ENCODE measurements around the gene SGMS1.

DNA sequence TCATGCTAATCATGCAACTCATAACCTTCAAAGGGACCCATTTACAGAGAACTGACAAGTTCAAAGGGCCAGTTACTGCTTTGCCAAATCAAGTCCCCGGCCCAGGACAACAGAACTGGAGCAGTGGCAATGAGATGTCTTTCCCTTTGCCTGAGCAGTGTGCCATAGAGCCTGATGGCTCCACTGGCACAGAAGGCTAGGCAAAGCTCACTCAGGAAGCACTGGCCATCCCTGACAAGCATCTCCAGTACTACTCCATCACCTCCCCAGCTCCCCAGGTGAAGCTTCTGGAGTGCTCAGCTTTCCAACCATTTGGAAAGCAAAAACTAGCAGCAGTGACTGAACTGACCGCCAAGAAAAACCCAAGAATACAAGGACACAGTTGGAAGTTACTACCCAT lies 108.3 kb downstream of the SGMS1 start:
- TF ChIP-seq, protein P1, sequence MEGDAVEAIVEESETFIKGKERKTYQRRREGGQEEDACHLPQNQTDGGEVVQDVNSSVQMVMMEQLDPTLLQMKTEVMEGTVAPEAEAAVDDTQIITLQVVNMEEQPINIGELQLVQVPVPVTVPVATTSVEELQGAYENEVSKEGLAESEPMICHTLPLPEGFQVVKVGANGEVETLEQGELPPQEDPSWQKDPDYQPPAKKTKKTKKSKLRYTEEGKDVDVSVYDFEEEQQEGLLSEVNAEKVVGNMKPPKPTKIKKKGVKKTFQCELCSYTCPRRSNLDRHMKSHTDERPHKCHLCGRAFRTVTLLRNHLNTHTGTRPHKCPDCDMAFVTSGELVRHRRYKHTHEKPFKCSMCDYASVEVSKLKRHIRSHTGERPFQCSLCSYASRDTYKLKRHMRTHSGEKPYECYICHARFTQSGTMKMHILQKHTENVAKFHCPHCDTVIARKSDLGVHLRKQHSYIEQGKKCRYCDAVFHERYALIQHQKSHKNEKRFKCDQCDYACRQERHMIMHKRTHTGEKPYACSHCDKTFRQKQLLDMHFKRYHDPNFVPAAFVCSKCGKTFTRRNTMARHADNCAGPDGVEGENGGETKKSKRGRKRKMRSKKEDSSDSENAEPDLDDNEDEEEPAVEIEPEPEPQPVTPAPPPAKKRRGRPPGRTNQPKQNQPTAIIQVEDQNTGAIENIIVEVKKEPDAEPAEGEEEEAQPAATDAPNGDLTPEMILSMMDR (optimal IDR thresholded peaks at IDR 0.05 in 1 of 3, IDR thresholded peaks at IDR 0.05 in 1 of 3, conservative IDR thresholded peaks at IDR 0.05 in 1 of 3; ENCODE audit: extremely low read depth in 1 of 3, insufficient read depth in 2 of 3, low read length in 3 of 3): no peak
- TF ChIP-seq EZH2 (IDR thresholded peaks at IDR 0.05; ENCODE audit: low read length): no peak
